Chondrocyte (in vitro differentiated cells): ENCODE results near the gene CELSR2. TPM values are rescaled to one million over a fixed set of nuclear protein-coding genes. Genes with fewer than 3 reads are reported as not detected.
A peak's percentile ranks its signal among the peaks of the same experiment; 100 is the strongest.

Experiments used
- DNase-seq: peaks from one replicate; pipeline ENCODE4 v3.0.0; 2021; ENCODE audit warnings: mixed read lengths, low spot score
- H3K27ac Mint-ChIP-seq: one replicate; pipeline ENCODE4 v1.8.0; 2021; ENCODE audit warnings: mild to moderate bottlenecking, moderate library complexity, mixed read lengths; ENCODE audit not compliant: unreplicated experiment
- H3K27me3 Mint-ChIP-seq: 2 replicates; pipeline ENCODE4 v1.8.0; 2021; ENCODE audit warnings: low read depth, mixed read lengths
- H3K36me3 Mint-ChIP-seq: 2 replicates; pipeline ENCODE4 v1.8.0; 2021; ENCODE audit warnings: low read depth, mixed read lengths
- H3K4me1 Mint-ChIP-seq: 2 replicates; pipeline ENCODE4 v1.8.0; 2021; ENCODE audit warnings: low read depth, mild to moderate bottlenecking, mixed read lengths
- H3K4me3 Mint-ChIP-seq: one replicate; pipeline ENCODE4 v1.8.0; 2021; ENCODE audit warnings: mild to moderate bottlenecking, moderate library complexity, mixed read lengths; ENCODE audit not compliant: unreplicated experiment
- H3K9me3 Mint-ChIP-seq: 2 replicates; pipeline ENCODE4 v1.8.0; 2021; ENCODE audit warnings: low read depth, mixed read lengths
- CTCF ChIP-seq: fragments of 200-600 bp; sonication (generic); IDR thresholded peaks from 2 replicates; pipeline ENCODE4 v1.5.0; 2021; ENCODE audit warnings: antibody characterized with exemption, mild to moderate bottlenecking, moderate library complexity
- total RNA-seq: library from RNA; stranded (reverse); gene quantifications from 3 replicates; pipeline ENCODE4 v1.2.1, GENCODE V29; 2021

CELSR2 gene
- total RNA-seq, 1 donor from 2014 or later, result 10.3 TPM

- peak; percentile 79 for DNase-seq
- TF ChIP-seq CTCF, result no peak
- H3K27ac Mint-ChIP-seq, result no peak overlapping the region
Observed at GRCh38 chr1:109261006-109261405, 11.7 kb downstream of the CELSR2 start.

GRCh38 chr1:109261578-109261977 is 12.2 kb downstream of the CELSR2 start:
- no peaks in the 10 kb centered on the region for H3K9me3 Mint-ChIP-seq
- H3K27me3 Mint-ChIP-seq, result no peaks in the 10 kb centered on the region
- no peak for DNase-seq
- TF ChIP-seq CTCF, result no peak
- H3K27ac Mint-ChIP-seq, result no peak overlapping the region
- no peak overlapping the region for H3K4me3 Mint-ChIP-seq
- H3K36me3 Mint-ChIP-seq, result no peaks in the 10 kb centered on the region
- H3K4me1 Mint-ChIP-seq, result peaks cover 5% of the 10 kb centered on the region

More at GRCh38 chr1:109261006-109261405, 11.7 kb downstream of the CELSR2 start:
- no peak overlapping the region for H3K4me3 Mint-ChIP-seq
- H3K36me3 Mint-ChIP-seq, result no peaks in the 10 kb centered on the region
- no peaks in the 10 kb centered on the region for H3K9me3 Mint-ChIP-seq
- no peaks in the 10 kb centered on the region for H3K27me3 Mint-ChIP-seq
- peaks cover 5% of the 10 kb centered on the region for H3K4me1 Mint-ChIP-seq

GRCh38 chr1:109262231-109263055 is 13.1 kb downstream of the CELSR2 start:
- TF ChIP-seq CTCF, result no peak
- Mint-ChIP-seq H3K9me3 (no peaks in the 10 kb centered on the region), H3K27ac (no peak overlapping the region), H3K4me1 (peaks cover 12% of the 10 kb centered on the region), H3K36me3 (no peaks in the 10 kb centered on the region), H3K4me3 (no peak overlapping the region), H3K27me3 (no peaks in the 10 kb centered on the region)
- peak; percentile 80 for DNase-seq

- no peak for DNase-seq
- no peak overlapping the region for H3K27ac Mint-ChIP-seq
- H3K4me3 Mint-ChIP-seq, result no peak overlapping the region
- peaks cover 2% of the 10 kb centered on the region for H3K36me3 Mint-ChIP-seq
- peaks cover 15% of the 10 kb centered on the region for H3K4me1 Mint-ChIP-seq
- no peak for TF ChIP-seq CTCF
- H3K27me3 Mint-ChIP-seq, result no peaks in the 10 kb centered on the region
- no peaks in the 10 kb centered on the region for H3K9me3 Mint-ChIP-seq
Observed at GRCh38 chr1:109263234-109263596, 13.9 kb downstream of the CELSR2 start.

- DNase-seq, result no peak
- peak; percentile 99 for TF ChIP-seq CTCF
- H3K4me1 Mint-ChIP-seq, result peaks cover 15% of the 10 kb centered on the region
- H3K27me3 Mint-ChIP-seq, result no peaks in the 10 kb centered on the region
- no peak overlapping the region for H3K4me3 Mint-ChIP-seq
- no peak overlapping the region for H3K27ac Mint-ChIP-seq
- peaks cover 2% of the 10 kb centered on the region for H3K36me3 Mint-ChIP-seq
- H3K9me3 Mint-ChIP-seq, result no peaks in the 10 kb centered on the region
Observed at GRCh38 chr1:109263597-109264378, 14.4 kb downstream of the CELSR2 start.
